Activated naive CD8-positive, alpha-beta T cell treated with anti-CD3 and anti-CD28 coated beads, Interleukin-2, amount 50 U/mL, for 24 hours (primary cell): ENCODE results near the gene SREBF1.

ENCODE experiments used
- ATAC-seq: fragments of 150-1000 bp; cut with Tn5 transposase; one replicate; pipeline ENCODE4 v1.10.0; 2021
- DNase-seq: peaks from one replicate; pipeline ENCODE4 v3.0.0; 2021
- H3K27ac Mint-ChIP-seq: one replicate; pipeline ENCODE4 v1.8.0; 2021; ENCODE audit warnings: mild to moderate bottlenecking, mixed read lengths
- H3K27me3 Mint-ChIP-seq: one replicate; pipeline ENCODE4 v1.8.0; 2021; ENCODE audit warnings: mixed read lengths
- H3K36me3 Mint-ChIP-seq: one replicate; pipeline ENCODE4 v1.8.0; 2021; ENCODE audit warnings: low read depth, mixed read lengths
- H3K4me1 Mint-ChIP-seq: one replicate; pipeline ENCODE4 v1.8.0; 2021; ENCODE audit warnings: mixed read lengths
- H3K4me3 Mint-ChIP-seq: one replicate; pipeline ENCODE4 v1.8.0; 2021; ENCODE audit warnings: mild to moderate bottlenecking, moderate library complexity, mixed read lengths
- H3K9me3 Mint-ChIP-seq: one replicate; pipeline ENCODE4 v1.8.0; 2021; ENCODE audit warnings: mixed read lengths

Gene SREBF1

DNA sequence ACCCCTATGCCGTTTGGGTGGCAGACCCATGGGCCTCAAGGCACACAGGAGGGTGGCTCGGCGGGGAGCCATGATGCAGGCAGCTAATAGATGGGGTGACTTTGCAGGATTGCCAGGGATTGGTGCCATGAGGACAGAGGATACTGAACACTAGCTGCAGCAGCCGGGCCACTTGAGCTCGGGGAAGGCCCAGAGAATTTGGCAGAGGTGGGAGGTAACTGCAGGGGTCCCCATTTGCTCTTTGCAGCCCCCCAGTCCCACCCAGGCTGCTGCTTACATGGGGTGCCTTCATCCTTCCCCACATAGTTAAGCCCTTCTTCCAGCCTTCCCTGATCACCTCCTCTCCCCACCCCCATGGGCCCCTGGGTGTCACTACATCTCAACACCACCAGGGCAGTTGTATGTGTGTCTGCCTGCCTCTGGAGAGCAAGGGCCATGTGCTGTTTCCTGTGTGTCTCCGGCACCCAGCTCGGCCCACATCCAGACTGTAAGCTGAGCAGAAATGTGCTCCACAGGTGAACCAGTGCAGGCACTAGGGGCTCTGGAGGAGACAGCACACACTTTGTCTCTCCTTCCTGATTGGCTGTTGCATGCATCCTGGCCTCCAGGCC is 52.0 kb downstream of the SREBF1 start:
- Mint-ChIP-seq H3K4me3 (no peak overlapping the region), H3K36me3 (no peaks in the 10 kb centered on the region), H3K27me3 (peaks cover 10% of the 10 kb centered on the region), H3K4me1 (peaks cover 22% of the 10 kb centered on the region), H3K27ac (no peak overlapping the region), H3K9me3 (no peaks in the 10 kb centered on the region)
- DNase-seq (peak; percentile 28), ATAC-seq (no peak)

DNA sequence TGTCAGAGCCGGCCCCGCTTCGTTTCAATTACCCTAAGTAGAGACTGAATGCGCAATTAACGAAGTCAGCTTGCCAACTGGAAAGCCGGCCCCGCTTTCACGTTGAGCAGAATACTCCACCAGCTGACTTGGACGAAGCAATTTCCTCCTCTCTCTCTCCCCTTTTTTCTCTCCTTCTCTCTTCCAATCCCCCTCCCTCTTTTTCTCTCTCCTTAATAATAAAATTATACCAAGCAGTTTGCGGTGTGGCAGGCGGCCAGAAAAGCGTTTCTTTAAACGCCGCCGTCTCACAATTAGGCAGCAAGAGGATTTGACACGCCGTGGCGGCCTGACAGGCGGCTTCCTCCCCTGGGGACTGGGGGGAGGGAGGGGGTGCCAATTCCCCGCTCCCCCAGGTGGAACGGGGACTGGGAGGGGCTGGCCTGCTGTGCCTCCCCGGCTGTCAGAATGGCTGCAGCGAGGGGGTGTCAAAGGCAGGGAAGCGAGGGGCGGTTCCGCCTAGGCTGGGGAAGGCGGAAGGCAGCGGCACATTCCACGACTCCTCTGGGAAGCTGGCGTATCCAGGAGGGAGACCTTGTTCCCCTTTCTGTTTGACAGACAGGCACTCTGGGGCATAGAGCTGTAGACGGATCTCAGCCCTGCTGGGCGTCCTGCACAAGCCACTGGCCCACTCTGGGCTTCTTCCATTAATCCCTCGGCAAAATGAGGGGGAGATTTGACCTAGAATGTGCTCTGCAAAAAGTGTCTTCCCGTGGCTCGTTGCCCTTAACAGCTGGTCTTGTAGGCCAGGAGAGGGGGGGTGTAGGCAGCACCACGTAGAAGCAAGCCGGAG is 52.7 kb downstream of the SREBF1 start:
- DNase-seq (peak; percentile 24), ATAC-seq (no peak)
- Mint-ChIP-seq H3K9me3 (no peaks in the 10 kb centered on the region), H3K36me3 (no peaks in the 10 kb centered on the region), H3K4me3 (peak overlapping the region; percentile 70), H3K4me1 (peaks cover 22% of the 10 kb centered on the region), H3K27ac (no peak overlapping the region), H3K27me3 (peaks cover 10% of the 10 kb centered on the region)

DNA sequence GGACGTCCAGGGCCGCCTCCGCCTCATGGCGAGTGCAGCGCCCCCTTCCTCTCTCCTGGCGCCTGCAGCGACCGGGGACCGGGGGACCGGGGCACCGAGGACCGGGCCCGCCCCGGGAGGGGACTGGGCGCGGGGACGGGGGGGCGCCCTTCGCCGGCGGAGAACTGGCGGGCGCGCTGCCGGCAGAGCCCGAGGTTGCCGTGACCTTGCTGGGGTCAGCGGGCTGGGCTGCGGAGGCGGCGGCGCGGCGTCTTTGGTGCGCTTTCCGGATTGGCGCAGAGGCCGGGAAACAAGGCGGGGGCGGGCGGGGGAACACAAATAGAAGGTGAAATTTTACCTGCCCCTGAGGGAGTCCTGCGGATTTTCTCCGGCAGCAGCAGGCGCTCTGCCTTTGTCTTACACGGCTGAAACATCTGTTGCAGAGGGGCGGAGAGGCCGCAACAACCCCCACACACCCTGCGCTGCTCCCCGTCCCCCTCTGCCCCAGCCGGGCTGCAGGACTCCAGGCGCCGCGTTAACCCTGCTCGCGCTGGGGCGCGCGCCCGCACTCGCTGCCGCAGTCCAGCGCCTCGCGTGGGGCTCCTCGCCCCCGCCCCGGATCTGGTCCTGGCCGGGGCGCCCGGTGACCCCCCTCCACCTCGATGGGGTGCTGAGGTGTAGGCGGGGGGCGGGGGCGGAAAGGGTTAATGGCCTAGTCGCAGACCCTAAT is 53.5 kb downstream of the SREBF1 start:
- no peaks in the 10 kb centered on the region for H3K9me3 Mint-ChIP-seq
- H3K36me3 Mint-ChIP-seq, result no peaks in the 10 kb centered on the region
- peak; percentile 53 for DNase-seq
- peak overlapping the region; percentile 45 for H3K4me3 Mint-ChIP-seq
- peaks cover 22% of the 10 kb centered on the region for H3K4me1 Mint-ChIP-seq
- H3K27ac Mint-ChIP-seq, result no peak overlapping the region
- peak; percentile 48 for ATAC-seq
- peaks cover 10% of the 10 kb centered on the region for H3K27me3 Mint-ChIP-seq

DNA sequence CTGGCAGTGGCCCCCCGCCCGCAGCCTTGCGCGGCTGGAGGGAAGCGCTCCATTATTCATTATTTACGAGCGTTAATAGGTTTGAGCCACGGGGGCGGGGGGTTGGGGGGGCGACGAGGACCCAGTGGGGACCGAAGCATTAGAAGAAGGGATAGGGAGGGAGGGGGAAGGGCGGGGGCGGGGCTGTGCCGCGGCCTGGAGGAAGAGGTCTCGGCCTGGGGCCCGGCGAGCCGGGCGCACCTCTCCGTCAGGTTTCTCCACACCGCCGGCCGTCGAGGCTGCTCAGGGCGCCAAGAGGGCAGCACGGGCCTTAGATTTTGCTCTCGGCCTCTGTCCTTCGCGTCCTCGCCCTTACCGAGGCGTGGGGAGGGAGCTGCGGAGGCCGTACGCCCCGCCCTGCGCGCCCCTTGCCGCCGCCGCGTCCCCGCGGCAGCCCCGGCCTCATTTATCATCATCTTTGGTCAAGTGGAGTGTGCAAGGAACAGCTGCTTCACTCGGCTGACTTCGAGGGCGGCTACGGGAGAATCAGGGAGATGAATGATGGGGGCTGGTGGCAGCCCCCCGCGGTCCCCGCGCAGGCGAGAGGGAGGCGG is 54.2 kb downstream of the SREBF1 start:
- Mint-ChIP-seq H3K27ac (no peak overlapping the region), H3K36me3 (no peaks in the 10 kb centered on the region), H3K27me3 (peaks cover 10% of the 10 kb centered on the region), H3K4me3 (peak overlapping the region; percentile 45), H3K4me1 (peaks cover 22% of the 10 kb centered on the region), H3K9me3 (no peaks in the 10 kb centered on the region)
- no peak for DNase-seq
- no peak for ATAC-seq

DNA sequence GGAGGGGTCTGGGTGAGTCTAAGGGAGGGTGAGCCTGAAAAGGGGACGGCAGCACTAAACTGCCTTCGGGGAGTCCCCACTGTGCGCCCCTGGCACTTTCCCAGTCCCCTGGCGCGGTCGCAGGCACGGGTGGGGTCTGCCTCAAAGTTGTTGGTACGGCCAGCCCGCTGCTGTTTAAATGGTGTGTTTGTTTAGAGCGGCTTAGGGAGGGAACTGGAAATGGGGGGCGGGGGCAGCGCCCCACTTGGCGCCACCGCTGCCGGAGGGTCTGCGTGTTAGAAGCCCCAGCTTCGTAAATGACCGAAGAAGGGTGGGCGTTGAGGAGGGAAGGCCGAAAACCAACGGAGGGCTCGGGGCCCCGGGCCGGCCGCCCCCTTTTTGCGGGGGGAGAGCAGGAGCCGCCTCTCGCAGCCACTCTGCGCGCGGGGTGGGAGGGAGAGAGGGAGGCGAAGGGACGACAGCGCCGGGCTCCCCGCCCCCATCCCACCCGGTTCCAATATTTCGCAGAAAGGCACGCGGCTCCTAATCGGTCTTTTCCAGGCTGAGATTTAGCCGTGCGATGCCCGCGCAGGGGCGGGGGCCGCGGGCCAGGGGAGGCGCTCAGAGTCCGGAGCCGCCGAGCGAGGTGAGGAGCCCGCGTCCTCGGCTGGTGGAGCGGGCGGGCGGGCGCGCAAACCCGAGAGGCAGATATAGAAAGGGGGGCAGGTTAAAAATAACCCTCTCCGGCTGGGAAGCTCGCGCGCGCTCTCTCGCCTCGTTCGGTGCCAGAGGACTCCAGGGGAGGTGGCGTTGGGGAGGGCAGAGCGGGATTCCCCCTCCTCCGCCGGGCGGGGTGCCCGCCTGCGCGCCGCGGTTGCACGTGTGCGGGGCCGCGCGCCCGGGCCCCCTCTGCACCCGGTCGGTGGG is 54.9 kb downstream of the SREBF1 start:
- H3K27ac Mint-ChIP-seq, result no peak overlapping the region
- peaks cover 10% of the 10 kb centered on the region for H3K27me3 Mint-ChIP-seq
- peak; percentile 31 for DNase-seq

DNA sequence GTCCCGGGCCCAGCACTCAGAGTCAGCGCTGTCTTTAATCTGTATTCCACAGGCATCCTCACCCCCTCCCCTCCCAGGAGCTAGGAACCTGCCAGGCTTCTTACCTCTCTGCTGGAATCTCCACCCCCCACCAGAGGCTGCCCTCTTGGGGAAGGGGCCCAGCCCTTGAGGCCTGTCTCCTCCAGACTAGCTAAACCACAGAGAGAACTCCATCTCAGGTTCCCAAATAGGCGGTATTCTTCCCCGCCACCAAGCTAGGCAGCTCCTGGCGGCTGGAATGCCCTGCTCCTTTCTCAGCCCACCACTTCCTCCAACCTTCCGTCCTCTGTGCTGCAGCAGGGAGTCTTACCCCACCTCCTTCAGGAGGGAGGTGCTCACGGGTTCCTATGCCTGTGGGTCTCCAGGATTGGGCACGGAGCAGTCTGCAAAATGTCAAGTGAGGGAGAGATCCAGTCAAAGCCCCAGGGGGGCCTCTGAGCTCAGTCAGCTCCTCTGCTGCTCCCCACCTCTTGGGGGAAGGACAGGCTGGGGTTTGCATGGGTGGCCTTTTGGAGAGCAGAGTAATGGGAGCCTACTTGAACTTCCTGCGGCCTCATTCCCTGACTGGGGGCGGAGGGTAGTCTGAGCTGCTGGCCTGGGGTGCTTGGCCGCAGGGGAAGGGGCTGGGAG is 55.7 kb downstream of the SREBF1 start:
- ATAC-seq, result no peak
- Mint-ChIP-seq H3K36me3 (no peaks in the 10 kb centered on the region), H3K4me3 (no peak overlapping the region), H3K9me3 (no peaks in the 10 kb centered on the region), H3K27me3 (peaks cover 10% of the 10 kb centered on the region), H3K4me1 (peaks cover 22% of the 10 kb centered on the region), H3K27ac (no peak overlapping the region)
- DNase-seq, result no peak

More for the DNA sequence above, 54.9 kb downstream of the SREBF1 start:
- Mint-ChIP-seq H3K4me1 (peaks cover 22% of the 10 kb centered on the region), H3K9me3 (no peaks in the 10 kb centered on the region), H3K36me3 (no peaks in the 10 kb centered on the region), H3K4me3 (peak overlapping the region; percentile 21)
- ATAC-seq, result no peak

DNA sequence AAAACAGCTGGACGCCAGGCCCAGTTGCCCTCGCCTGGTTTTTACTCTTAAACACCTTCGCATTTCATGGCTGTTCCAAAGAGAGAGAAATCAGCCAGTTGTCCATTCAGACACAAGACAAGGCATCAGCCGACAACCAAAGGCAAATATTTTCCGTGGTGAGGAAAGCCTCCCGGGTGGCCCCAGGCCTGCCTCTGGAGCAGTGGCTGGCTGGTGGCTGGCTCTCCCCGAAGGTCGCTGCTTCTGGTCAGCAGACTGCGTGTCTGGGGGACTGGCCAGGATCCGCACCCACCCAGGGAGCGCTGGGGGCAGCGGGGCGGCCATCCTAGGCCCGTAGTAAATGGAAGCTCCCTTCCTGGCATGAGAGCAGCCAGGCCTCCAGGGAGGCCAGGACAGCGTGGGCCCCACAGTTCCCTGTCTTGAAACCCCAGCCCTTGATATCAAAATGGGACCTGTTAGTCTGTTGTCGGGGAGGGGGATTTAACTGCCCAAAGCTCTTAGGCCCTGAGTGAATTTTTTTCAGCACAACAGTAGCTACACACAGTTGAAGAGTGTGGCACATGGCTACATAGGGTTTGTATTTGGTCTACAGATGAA is 57.7 kb downstream of the SREBF1 start:
- Mint-ChIP-seq H3K27ac (no peak overlapping the region), H3K4me3 (no peak overlapping the region), H3K4me1 (peaks cover 9% of the 10 kb centered on the region), H3K36me3 (no peaks in the 10 kb centered on the region), H3K27me3 (peaks cover 8% of the 10 kb centered on the region), H3K9me3 (no peaks in the 10 kb centered on the region)
- ATAC-seq (no peak), DNase-seq (no peak)

DNA sequence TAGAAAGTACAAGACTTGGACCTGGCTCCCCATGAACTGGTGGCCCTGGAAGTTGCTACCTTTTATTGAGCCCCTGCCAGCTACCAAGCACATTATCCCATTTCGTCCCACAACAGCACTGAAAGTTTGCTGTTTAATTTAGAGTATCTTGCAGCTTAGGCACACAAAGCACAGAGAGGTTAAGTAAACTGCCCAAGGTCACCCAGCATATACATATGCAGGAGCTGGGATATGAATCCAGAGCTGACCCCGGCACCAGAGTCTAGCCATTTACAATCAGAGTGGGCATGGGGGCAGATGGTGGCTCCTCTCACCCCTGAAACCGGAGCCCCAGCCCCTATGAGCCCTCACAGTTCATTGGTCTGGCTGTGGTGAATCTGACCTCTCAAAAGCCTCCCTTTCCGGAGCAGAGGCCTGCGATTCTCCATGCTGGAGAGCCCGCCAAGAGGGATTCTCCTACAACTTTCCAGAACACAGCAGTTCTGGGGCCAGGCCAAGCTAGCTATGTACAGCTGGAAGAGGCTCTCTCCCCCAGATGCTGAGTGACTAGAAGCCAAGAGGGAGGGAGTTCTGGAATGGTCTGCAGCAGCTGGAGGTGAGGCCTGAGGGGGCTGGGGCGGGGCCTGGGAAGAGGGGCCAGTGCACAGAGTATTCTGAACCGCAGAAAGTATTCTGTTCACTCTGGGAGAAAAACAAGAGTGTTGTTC is 58.3 kb downstream of the SREBF1 start:
- no peaks in the 10 kb centered on the region for H3K36me3 Mint-ChIP-seq
- no peaks in the 10 kb centered on the region for H3K9me3 Mint-ChIP-seq
- H3K27ac Mint-ChIP-seq, result no peak overlapping the region
- H3K27me3 Mint-ChIP-seq, result peaks cover 8% of the 10 kb centered on the region
- DNase-seq (no peak), ATAC-seq (no peak)
- H3K4me1 Mint-ChIP-seq, result peaks cover 11% of the 10 kb centered on the region
- no peak overlapping the region for H3K4me3 Mint-ChIP-seq

DNA sequence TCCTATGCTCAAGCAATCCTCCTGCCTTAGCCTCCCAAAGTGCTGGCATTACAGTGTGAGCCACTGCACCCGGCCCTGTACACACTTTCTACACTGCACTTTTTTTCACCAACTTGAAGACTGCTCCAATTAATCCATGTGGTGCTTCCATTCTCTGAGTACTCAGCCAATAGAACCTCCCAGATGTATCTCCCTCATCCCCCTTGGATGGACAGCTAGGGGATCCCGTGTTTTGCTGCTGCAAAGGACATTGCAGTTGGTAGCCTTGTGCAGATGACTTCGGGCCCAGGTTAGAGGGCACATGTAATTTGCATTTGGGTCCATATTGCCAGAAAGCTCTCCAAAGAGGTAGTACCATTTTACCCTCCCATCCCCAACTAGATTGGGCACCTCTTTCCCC is 59.9 kb downstream of the SREBF1 start:
- Mint-ChIP-seq H3K27me3 (peaks cover 8% of the 10 kb centered on the region), H3K4me1 (peaks cover 17% of the 10 kb centered on the region), H3K9me3 (no peaks in the 10 kb centered on the region), H3K4me3 (no peak overlapping the region), H3K27ac (no peak overlapping the region), H3K36me3 (no peaks in the 10 kb centered on the region)
- ATAC-seq (no peak), DNase-seq (no peak)

DNA sequence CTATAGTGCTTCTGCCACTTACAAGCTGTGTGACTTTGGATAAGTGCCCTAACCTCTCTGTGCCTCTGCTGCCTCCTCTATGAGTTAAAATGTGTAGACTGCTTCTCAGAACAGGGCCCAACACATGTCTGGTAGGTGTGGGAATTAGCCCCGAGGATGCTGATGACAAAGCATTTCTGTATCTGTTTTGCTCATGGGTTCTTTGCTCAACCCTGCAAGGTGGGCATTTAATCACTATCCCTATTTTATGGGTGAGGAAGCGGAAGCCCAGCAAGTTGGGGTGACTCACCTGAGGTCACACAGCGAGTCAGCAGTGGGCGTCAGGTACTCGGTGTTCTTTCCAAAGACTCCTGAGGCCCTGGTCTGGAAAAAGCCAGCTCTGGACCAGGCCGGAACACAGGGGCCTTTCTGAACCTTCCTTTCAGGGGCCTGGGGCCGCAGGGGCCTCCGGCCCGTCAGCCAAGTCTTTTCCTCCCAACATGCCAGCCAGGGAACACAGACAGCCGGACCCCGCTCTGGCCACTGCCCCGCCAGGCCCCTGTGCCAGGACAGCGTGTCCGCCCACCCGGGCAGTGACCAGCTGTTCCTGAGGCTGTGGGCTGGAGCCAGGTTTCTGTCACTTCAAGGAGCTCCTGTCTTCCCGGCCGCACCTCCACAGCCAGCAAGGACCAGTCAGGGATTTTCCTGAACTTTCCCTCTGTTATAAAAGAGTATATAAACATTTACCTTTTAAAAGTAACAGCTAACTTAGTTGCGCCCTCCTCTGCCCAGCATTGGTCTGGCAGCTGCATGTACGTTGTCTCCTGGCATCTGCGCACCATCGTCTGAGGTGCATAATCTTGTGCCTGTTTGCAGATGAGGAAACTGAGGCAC is 62.5 kb downstream of the SREBF1 start:
- DNase-seq (no peak), ATAC-seq (no peak)
- peaks cover 11% of the 10 kb centered on the region for H3K4me1 Mint-ChIP-seq
- no peak overlapping the region for H3K4me3 Mint-ChIP-seq
- H3K9me3 Mint-ChIP-seq, result no peaks in the 10 kb centered on the region
- H3K27ac Mint-ChIP-seq, result no peak overlapping the region
- H3K27me3 Mint-ChIP-seq, result no peaks in the 10 kb centered on the region
- no peaks in the 10 kb centered on the region for H3K36me3 Mint-ChIP-seq

DNA sequence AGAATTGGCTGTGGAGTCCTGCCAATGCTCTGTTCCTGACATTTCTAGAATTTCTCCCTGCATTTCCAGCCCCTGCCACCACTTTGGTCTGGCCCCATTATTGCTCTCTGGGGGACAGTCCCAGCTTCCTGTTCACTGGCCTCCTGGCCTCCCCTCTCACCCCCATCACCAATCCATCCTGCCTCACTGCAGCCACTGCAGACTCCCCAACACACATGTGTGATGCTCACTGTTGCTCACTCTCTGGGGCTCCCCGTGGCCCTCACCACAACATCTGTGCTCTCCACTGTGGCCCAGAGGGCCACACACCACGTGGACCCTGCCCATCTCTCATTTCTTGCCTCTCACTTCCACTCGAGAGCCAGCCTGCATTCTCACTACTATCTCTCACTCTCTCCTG is 64.6 kb downstream of the SREBF1 start:
- Mint-ChIP-seq H3K9me3 (no peaks in the 10 kb centered on the region), H3K27me3 (no peaks in the 10 kb centered on the region), H3K36me3 (no peaks in the 10 kb centered on the region), H3K4me3 (no peak overlapping the region), H3K4me1 (peaks cover 11% of the 10 kb centered on the region), H3K27ac (no peak overlapping the region)
- ATAC-seq (no peak), DNase-seq (no peak)
